HG03045 (cell line): Measurements from ENCODE around the gene IFNGR1.
"Not testable (repeated sequence)": the region's sequence is repeated elsewhere in the genome, so short reads cannot be mapped to it uniquely, and the experiment has no call there.

Experiments used
- ATAC-seq: cut with Tn5 transposase; IDR thresholded peaks from one replicate; pipeline ENCODE4 v1.9.1; 2021; ENCODE audit warnings: mild to moderate bottlenecking, moderate library complexity; ENCODE audit not compliant: unreplicated experiment

IFNGR1 gene

DNA sequence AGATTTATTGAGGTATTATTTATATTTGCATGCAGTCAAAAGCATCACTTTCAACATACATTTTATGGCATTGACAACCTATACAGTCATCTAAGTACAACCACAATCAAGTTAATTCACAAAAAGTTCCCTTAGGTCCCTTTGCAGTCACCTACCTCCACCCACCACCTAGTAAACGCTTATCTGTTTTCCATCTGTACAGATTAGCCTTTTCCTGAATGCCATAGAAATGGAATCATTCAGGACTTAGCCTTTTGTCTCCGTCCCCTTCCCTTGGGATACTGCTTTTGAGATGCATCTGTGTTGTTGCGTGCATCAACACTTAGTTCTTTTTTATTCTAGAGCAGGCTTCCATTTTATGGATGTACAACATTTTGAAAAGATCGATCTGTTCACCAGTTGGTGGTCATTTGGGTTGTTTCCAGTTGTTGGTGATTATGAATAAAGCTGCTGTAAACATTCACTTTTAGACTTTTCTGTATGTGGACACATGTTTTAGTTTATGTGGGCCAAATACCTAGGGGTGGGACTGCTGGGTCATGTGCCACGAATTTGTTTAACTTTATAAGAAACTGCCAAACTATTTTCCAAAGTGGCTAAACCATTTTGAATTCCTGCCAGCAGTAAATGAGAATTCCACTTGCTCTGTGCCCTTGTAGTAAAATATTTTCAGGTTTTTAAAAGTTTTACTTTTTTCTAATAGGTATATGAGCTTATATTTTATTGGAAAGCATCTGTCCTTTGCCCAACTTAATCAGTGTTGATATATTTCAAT, 17.6 kb upstream of the IFNGR1 start:
- no peak for ATAC-seq

DNA sequence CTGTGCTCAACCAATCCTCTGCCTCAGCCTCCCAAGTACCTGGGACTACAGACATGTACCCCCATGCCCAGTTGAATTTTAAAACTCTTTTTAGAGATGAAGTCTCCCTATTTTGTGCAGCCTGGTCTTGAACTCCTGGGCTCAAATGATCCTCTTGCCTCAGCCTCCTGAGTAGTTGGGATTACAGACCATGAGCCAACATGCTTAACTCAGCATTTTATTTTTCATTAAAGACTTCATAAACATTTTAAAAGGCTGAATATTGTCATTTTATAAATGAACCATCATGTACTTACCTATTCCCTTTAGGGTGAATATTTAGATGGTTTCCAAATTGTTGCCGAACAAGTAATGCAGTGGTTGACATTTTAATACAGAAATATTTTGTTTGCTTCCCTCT, 16.5 kb upstream of the IFNGR1 start:
- no peak for ATAC-seq

DNA sequence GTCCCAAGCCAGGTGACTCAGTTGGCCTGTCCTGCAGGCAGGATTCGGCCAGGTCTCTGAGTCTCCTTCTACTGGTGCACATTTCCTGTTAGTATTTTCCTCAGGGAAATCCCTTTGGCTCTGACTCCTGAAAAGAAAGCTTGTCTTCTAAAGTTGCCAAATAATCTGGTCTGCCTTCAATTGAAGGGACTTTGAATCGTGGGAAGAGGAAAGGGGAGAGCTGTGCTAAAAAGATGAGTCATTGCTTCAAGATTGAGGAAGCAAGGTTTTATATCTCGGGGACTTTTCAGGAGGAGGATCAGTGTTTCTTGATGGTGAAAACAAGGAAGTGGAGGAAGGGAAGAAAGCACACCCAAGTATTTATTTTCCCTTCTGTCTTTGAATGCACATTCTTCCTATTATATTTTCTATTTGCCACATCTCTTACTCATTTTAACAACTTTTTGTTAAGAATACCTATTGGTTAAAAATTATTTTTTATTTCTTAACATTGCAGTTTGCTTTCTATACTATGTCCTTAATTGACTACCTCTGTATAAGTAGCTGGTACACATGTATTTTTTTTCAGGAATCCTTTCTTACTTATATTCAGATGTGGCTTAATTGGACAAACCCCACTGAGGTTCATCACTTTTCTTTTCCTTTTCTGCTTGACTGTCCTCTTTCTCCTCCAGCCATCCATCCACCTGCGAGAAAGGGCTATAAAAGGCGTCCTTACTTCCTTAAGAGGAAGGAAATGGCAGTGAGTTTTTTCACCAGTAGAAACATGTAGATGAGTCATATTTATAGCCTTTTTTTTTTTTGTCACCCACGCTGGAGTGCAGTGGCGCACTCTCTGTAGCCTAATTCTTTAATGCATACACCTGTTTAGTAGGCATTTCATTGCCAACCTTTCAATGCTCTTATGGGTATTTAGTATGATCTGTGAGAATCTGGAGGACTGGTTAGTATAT, 15.0 kb upstream of the IFNGR1 start:
- no peak for ATAC-seq

DNA sequence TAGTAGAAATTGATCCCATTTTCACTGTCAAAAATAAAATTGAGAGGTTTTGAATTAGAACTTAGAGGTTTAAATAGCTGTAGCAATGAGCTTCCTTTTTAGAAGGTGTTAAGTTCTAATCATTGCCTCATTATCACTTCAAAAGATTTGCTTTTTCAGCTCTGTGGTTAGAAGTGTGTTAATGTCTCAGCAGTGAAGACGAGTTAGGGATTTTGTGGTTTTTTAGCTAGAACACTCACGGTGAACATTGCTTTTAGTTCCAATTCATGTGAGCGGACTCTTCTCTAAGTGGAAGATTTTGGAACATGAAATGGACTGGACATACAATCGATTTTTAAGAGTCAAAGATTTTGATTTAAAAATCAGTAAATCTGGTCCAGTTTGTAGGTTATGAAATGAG, 12.7 kb upstream of the IFNGR1 start:
- no peak for ATAC-seq

DNA sequence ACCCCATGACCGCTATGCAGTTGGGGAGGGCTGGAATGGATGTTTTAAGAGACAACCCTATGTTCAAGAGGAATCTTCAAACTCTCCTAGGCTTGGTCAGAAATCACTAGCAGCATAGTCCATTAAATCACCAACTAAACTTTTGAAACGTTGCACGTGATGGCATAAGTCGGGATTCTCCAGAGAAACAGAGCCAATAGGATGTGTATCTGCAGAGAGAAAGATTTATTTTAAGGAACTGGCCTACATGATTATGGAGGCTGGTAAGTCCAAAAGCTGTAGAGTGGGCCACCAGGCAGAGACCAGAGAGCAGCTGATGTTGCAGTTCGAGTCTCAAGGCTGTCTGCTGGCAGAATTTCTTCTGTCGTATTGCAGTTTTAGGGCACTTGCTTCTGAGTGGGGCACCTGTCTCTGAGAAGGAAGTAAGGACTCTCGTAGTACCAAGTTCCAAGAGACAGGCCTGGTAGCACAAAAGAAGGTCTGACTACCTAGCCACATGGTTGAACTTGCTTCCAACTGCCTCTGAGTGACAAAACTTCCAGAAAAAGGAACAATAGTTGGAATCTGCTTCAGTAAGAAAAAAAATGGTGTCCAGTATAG, 11.9 kb upstream of the IFNGR1 start:
- ATAC-seq, result no peak

DNA sequence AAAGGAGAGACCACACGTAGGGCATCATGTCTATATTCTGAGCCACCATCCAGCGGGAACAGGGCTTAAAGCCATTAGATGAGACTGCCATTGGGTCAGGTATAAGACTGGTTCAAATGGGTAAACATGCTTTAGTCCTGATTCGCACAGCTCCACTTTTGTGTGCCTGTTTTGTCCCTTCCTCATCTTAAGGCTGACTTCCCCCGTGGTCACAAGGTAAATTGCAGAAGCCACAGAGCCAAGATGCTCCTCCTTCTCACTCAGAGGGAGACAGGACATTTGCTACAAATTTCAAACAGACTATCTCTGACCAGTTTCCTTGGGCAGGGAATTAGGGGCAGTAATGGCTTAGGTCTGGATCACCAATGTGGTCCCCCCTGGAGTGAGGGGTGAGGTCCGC, 11.4 kb upstream of the IFNGR1 start:
- no peak for ATAC-seq

DNA sequence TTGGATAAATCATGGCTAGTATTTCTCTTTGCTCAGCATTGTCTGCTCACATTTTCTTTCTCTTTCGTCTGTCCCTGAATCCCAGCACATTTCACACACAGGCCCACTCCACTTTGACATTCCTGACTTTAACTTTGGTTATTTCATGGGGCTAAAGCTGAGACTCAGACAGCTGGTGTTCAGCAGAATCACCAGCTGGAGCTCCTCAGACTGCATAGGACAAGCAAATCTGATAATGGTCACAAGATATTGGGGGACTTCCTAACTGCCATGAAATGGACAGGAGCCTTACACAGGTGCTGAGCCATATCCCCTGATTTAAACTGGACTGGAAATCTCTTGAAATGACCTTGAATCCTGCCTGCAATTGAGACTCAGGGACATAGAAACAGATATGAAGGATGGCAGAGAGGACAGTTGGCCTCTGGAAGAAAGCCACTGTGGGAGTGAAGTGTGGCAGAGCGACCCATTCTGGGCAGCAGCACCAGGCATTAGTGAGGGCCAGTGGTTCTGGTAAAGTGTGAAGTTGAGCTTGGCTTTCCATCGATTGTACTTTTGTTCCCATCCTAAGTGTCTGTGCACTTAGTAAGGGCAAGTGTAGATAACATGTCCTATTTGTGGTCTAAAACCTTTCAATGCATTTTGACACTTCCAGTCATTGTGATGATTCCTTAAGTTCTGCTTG, 10.0 kb upstream of the IFNGR1 start:
- no peak for ATAC-seq

DNA sequence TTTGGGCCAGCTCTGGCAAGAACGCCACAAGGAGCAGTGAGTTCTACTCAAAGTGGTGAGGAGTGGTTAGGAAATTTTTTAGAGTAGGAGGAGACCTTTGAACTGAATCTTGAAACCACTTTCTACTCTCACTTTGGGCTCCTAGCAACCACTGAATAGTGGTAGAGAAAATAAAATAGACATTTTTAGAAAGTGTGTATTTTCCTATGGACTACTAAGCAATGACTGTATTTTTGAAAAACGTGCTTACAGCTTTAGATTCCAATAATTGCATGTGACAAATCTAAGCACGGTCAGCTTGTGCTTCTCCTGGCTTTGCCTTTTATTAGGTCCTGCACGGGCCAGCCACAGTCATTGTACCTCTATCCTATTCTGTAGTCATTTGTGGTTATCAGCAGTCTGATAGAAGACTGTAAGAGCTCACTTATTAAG, 8.7 kb upstream of the IFNGR1 start:
- peak; percentile 65 for ATAC-seq

DNA sequence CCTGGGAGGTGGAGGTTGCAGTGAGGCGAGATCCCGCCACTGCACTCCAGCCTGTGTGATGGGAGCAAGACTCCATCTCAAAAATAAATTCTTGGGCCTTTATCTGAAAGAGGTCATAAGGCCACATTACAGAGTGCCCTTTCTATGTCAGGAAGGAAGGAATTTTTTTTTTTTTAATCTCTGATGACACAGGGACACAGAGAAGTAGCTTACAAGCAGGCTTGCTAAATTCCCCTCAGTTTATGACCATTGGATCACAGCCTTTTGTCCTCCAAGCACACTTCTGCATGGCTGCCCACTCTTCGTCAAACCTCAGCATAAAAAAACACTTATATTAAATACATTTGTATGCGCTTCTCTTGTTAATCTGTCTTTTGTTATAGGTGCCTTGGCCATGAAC, 7.5 kb upstream of the IFNGR1 start:
- no peak for ATAC-seq

DNA sequence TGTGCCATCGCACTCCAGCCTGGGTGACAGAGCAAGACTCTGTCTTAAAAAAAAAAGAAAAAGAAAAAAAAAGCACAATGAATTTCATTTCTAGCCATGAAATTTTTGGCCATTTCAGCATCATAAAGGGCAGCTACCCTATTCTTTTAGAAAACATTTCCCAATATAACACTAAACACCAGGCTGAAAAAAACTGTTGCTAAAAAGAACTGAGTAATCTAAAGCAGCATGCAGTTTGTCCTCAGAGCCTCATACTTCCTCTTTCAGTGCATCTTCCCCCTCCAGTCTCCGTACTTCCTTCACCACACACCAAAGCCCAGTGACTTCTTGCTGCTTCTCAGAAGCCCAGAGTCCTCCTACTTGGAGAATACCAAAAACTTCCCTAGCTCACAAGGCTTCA, 5.6 kb upstream of the IFNGR1 start:
- ATAC-seq, result peak; percentile 66

DNA sequence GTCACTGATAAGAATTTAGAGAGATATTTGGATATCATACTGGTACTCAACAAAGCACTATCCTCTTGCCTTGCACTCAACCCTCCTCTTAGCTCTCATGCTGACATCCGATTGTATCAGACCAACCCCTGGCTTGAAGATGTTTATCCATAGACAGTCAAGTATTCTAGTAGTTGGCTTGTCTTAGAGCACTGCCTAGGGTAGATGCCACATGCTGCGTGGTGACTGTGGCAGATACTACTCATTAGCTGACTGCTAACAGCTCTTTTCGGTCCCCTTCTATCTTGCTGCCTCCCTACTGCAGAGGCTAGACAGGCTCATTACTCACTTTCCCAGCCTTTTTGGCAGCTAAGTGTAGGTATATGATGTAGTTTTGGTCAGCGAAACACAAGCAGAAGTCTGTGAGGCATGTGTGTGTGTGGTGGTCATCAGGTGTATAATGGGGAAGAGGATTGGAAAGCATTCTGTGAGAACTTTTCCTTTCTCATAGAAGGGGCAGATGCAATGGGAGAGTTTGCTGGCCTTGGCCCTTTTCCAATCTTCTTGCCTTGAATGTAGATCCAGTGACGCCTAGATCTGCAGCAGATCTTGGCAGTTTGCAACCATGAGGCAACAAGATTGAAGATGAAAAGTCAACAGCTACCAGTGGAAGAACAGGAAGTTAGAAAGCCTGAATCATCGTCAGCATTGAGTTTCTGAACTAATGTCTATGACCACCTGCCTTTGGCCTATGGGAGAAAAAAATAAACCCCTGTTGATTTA, 4.4 kb upstream of the IFNGR1 start:
- no peak for ATAC-seq

DNA sequence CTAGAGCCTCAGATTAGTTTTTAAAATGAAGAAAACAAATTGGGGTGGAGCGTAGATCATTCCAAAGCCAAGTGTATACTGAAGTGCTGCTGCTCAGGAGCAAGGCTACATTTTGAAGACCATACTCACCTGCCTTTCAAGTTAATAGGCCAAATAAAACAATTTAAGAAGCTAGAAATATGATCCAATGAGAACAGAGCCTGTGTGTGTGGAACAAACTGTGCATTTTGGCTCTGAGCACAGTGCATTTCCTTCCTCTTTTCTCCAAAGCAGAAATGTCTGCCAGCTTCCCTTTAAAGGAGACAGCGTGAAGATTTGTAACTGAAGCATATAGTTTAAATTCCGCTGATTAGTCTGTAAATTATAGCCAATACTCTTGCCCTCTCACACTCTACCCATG, 3.2 kb upstream of the IFNGR1 start:
- no peak for ATAC-seq

DNA sequence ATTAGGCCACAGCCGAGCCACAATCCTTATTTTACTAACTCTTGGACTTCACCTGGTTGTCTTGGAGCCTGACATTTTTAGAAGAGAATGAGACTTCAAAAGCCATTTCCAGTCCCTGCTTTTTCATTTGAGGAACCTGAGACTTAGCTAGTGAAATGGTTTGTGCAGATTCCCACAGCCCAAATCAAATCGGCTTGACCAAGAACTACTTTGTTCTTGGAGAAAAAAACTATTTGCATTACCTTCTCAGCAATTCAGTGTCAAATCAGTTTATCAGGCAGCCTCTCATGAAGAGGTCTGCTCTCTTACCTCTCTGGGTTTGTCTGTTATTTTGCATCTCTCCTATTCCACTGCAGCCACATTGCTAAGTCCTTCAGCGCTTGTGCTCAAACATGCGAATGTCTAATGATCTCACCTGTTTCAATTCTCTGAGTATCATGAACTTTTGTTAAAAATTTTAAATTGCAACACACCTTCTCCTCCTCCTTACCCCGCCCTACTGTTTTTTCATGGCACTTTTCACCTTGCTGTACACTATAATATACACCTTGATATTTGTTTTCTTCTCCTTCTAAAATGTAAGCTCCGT, 573 bp upstream of the IFNGR1 start:
- ATAC-seq, result no peak

DNA sequence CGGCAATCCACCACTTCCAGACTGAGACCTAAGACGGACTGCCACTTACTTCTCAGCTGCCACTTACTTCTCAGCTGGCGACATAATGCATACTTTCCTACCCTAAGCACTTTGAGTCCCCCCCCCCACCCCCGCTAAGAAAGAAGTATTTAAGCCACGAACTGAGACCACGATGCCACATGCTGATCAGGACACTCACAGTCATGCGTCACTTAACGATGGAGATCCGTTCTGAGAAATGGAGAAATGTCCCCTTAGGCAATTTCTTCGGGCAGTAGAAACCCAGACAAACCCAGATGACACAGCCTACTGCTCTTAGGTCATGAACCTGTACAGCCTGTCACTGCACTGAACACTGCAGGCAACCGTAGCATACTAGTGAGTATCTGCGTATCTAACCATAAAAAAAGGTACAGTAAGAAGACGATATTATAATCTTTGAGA, 690 bp downstream of the IFNGR1 start:
- peak; percentile 46 for ATAC-seq

DNA sequence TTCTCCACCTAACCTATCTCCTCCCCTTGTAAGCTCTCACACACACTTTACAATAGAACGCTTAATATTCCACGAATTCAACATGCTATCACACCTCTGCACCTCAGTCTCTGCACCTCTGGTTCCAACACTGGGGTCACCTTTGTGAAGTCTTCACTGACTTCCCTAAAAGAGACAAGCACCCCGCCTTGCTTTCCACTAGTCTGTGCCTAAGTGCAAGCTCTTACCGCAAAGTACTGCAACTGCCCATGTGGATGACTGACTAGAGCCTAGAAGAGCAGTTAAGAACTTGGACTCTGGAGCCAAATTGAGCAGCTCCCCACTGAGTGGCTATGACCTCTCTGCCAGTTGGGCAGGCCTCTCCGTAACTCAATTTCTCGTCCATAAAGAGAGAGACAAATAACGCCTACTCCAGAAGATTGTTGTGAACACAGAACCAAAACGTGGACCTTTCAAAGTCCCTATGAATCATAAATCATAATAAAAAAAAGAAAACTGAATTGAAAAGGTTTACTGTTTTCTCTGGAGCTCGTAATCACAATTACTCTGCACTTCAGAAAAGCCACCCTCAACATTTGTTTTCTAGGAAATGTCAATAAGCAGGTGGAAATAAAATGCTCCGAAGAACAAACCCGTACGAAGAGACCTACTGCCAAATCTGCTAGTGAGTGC, 1.2 kb downstream of the IFNGR1 start:
- ATAC-seq, result no peak

DNA sequence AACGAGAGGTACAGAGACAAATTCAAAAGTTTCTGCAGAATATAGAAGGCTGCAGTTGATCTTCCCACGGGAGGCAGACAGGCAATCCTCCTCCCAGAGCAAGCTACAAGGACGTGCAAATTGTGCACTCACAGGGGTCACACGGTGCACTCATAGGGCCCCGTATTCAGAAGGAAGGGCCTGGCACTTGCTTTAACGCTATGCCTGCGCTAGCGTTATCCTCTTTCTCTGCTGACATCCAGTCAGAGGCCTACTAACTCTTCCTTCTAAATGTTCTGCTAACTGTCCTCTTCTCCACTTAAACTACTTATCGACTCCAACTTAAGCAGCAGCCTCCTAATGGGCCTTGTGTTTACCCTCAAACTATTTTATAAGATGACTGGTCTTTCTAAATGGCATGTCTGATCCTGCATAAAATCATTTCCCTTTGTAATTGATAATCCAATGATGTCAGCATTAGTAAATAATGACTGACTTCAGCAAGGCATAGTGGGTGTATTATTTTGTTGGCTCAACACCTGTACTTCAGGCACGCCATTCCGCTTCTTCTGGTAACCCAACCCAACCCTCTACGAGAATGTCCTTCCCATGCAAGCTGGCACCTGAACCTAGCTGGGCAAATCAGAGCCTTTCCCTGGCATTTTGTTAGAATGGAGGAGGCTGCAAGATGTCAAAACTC, 2.2 kb downstream of the IFNGR1 start:
- ATAC-seq, result no peak

DNA sequence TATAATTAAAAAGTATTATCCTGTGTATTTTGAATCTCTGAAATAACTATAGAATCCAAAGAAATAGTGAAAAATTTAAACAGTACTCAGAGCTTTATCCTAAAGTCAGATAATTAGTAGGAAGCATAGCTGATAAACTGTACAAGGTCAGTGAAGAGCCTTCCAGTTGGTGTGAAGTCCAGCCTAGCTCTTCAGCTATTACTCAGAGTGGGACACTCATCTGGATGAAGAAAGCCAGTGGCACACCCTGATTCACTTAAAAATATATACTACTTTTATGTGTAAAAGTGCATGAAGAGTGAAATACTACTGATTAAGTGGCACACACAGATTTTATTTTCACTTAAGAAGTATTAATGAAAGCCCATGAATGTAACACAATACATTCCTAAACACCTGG, 3.1 kb downstream of the IFNGR1 start:
- ATAC-seq, result no peak

DNA sequence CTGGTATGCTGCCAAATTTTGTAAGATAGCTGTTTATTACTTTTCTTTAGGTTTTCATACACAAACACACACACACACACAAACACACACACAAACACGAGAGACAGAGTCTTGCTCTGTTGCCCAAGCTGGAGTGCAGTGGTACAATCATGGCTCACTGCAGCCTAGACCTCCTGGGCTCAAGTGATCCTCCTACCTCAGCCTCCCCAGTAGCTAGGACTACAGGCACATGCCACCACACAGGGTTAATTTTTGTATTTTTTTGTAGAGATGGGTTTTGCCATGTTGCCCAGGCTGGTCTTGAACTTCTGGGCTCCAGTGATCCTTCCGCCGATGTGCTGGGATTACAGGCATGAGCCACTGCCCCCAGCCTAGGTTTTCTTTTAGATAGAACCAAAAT, 3.6 kb downstream of the IFNGR1 start:
- not testable (repeated sequence) for ATAC-seq

DNA sequence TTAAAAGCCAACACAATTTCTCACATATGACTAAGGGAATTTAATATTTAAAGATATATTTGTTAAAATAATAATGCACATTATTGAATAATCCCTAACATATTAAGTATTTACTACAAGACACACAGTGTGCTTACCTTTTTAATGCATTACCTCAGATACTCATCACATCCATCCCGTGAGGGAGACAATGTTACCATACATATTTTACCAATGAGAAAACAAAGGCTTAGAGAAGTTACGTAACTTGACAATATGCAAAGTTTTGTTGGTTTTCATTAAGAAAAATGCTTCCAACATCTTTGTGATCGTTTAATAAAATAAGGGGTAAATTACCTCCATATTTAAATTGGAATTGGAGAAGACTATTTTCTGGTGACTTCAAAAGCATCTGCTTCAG, 4.3 kb downstream of the IFNGR1 start:
- no peak for ATAC-seq
